Lower leg skin (tissue), 3 donors: Measurements from ENCODE around the gene ITIH6.

Experiments
- POLR2A ChIP-seq, 2 donors: fragments of 450-650 bp; IDR thresholded peaks; one replicate each; pipeline ENCODE4 v1.6.1; 2016 to 2017; ENCODE audit warnings: antibody characterized with exemption in 2 of 2, mild to moderate bottlenecking in 1 of 2, moderate library complexity in 1 of 2
- TF ChIP-seq, protein P1 (sequence below), 3 donors: fragments of 450-650 bp; IDR thresholded peaks; one replicate each; pipeline ENCODE4 v1.5.1; 2016; ENCODE audit warnings: antibody characterized with exemption in 3 of 3, mild to moderate bottlenecking in 3 of 3, moderate library complexity in 2 of 3

GRCh38 chrX:54710920-54711319 is 87.1 kb downstream of the ITIH6 start:
- TF ChIP-seq POLR2A (IDR thresholded peaks at IDR 0.05), result no peak
- TF ChIP-seq, protein P1, sequence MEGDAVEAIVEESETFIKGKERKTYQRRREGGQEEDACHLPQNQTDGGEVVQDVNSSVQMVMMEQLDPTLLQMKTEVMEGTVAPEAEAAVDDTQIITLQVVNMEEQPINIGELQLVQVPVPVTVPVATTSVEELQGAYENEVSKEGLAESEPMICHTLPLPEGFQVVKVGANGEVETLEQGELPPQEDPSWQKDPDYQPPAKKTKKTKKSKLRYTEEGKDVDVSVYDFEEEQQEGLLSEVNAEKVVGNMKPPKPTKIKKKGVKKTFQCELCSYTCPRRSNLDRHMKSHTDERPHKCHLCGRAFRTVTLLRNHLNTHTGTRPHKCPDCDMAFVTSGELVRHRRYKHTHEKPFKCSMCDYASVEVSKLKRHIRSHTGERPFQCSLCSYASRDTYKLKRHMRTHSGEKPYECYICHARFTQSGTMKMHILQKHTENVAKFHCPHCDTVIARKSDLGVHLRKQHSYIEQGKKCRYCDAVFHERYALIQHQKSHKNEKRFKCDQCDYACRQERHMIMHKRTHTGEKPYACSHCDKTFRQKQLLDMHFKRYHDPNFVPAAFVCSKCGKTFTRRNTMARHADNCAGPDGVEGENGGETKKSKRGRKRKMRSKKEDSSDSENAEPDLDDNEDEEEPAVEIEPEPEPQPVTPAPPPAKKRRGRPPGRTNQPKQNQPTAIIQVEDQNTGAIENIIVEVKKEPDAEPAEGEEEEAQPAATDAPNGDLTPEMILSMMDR (IDR thresholded peaks at IDR 0.05), result no peak
